IMR-90 (cell line): Measurements from ENCODE around the gene C1orf105. TPM values are rescaled to one million over a fixed set of nuclear protein-coding genes. Genes with fewer than 3 reads are reported as not detected.

Source experiments
- ATAC-seq: fragments of 200-7000 bp; cut with Tn5 transposase; 2 replicates; pipeline ENCODE4 v1.9.1; 2020; ENCODE audit warnings: low read depth, mild to moderate bottlenecking, moderate library complexity
- BruUV-seq: library from RNA; stranded (reverse); fragments of 400-500 nt; replicated peaks from 2 replicates; lab custom pipeline; 2021; lab: Mats Ljungman, UMichigan
- CTCF ChIA-PET: fragments of 300-600 bp; formaldehyde crosslinking; extraction: SDS; loops from one replicate; lab custom pipeline; 2021; ENCODE audit warnings: antibody characterized with exemption; lab: Yijun Ruan, JAX
- POLR2A ChIA-PET: fragments of 300-600 bp; sonication (Branson Sonifier 250); formaldehyde crosslinking; loops from one replicate; lab custom pipeline; 2022; ENCODE audit warnings: antibody characterized with exemption; ENCODE audit not compliant: unreplicated experiment; lab: Charles Lee
- DNase-seq: peaks from one replicate; pipeline ENCODE4 v3.0.0; 2013
- H2AFZ ChIP-seq: replicated peaks from 2 replicates; pipeline ENCODE3; 2013; ENCODE audit warnings: low read length, mild to moderate bottlenecking; ENCODE audit not compliant: poor library complexity
- H2AK5ac ChIP-seq: 2 replicates; pipeline ENCODE4 v1.6.1; 2013; ENCODE audit warnings: low read depth, low read length, inconsistent platforms
- H2AK9ac ChIP-seq: replicated peaks from 2 replicates; pipeline ENCODE3; 2013; ENCODE audit warnings: mild to moderate bottlenecking, low read depth, low read length, moderate library complexity; ENCODE audit not compliant: poor library complexity
- H2BK120ac ChIP-seq: 2 replicates; pipeline ENCODE4 v1.6.1; 2013; ENCODE audit warnings: low read depth, low read length, inconsistent platforms
- H2BK15ac ChIP-seq: 3 replicates; pipeline ENCODE4 v1.6.1; 2013; ENCODE audit warnings: low read depth, low read length, inconsistent platforms
- H2BK20ac ChIP-seq: 2 replicates; pipeline ENCODE4 v1.6.1; 2013; ENCODE audit warnings: low read depth, mild to moderate bottlenecking, inconsistent platforms, low read length, moderate library complexity
- H2BK5ac ChIP-seq: 2 replicates; pipeline ENCODE4 v1.6.1; 2013; ENCODE audit warnings: mild to moderate bottlenecking, low read depth, low read length, inconsistent platforms; ENCODE audit not compliant: poor library complexity, severe bottlenecking
- H3K14ac ChIP-seq: replicated peaks from 2 replicates; pipeline ENCODE4 v1.6.1; 2013; ENCODE audit warnings: low read depth, low read length, inconsistent platforms
- H3K18ac ChIP-seq: 2 replicates; pipeline ENCODE4 v1.6.1; 2013; ENCODE audit warnings: low read depth, low read length, control low read depth
- H3K23ac ChIP-seq: 2 replicates; pipeline ENCODE4 v1.6.1; 2013; ENCODE audit warnings: low read depth, low read length, inconsistent platforms
- H3K27ac ChIP-seq: 2 replicates; pipeline ENCODE4 v1.5.1; 2013; ENCODE audit warnings: mild to moderate bottlenecking, control low read depth, low read length; ENCODE audit not compliant: insufficient read depth
- H3K27me3 ChIP-seq: 2 replicates; pipeline ENCODE4 v1.6.1; 2013; ENCODE audit warnings: low read length; ENCODE audit not compliant: control insufficient read depth, insufficient read depth
- H3K36me3 ChIP-seq: 2 replicates; pipeline ENCODE4 v1.6.1; 2013; ENCODE audit warnings: low read length, mixed read lengths; ENCODE audit not compliant: control insufficient read depth, insufficient read depth
- H3K4ac ChIP-seq: 2 replicates; pipeline ENCODE4 v1.6.1; 2013; ENCODE audit warnings: low read depth, low read length, inconsistent platforms
- H3K4me1 ChIP-seq: 2 replicates; pipeline ENCODE4 v1.6.1; 2013; ENCODE audit warnings: low read length, mixed read lengths; ENCODE audit not compliant: control insufficient read depth, insufficient read depth
- H3K4me2 ChIP-seq: 2 replicates; pipeline ENCODE4 v1.6.1; 2013; ENCODE audit warnings: low read depth, mild to moderate bottlenecking, control low read depth, low read length, moderate library complexity
- H3K4me3 ChIP-seq: 2 replicates; pipeline ENCODE4 v1.5.1; 2013; ENCODE audit warnings: low read depth, mild to moderate bottlenecking, control low read depth, low read length, moderate library complexity; ENCODE audit not compliant: insufficient read depth
- H3K56ac ChIP-seq: 2 replicates; pipeline ENCODE4 v1.6.1; 2013; ENCODE audit warnings: low read length, inconsistent platforms; ENCODE audit not compliant: insufficient read depth; ENCODE audit errors: extremely low read depth
- H3K79me1 ChIP-seq, 2 experiments: 2 replicates each; pipeline ENCODE4 v1.6.1; 2013; ENCODE audit warnings: low read length in 2 of 2, inconsistent platforms in 1 of 2, low read depth in 1 of 2
- H3K9ac ChIP-seq: 2 replicates; pipeline ENCODE4 v1.6.1; 2013; ENCODE audit warnings: low read depth, low read length, control low read depth
- H3K9me1 ChIP-seq: 2 replicates; pipeline ENCODE4 v1.6.1; 2013; ENCODE audit warnings: low read length, inconsistent platforms; ENCODE audit not compliant: insufficient read depth
- H3K9me3 ChIP-seq: 2 replicates; pipeline ENCODE4 v1.6.1; 2013; ENCODE audit warnings: low read length; ENCODE audit not compliant: control insufficient read depth, insufficient read depth
- H4K20me1 ChIP-seq: 2 replicates; pipeline ENCODE4 v1.6.1; 2013; ENCODE audit warnings: low read length, inconsistent platforms; ENCODE audit not compliant: insufficient read depth
- H4K5ac ChIP-seq: 2 replicates; pipeline ENCODE4 v1.6.1; 2013; ENCODE audit warnings: mild to moderate bottlenecking, low read depth, low read length, control low read depth
- H4K8ac ChIP-seq, 2 experiments: 2 replicates each; pipeline ENCODE4 v1.6.1; 2013; ENCODE audit warnings: low read depth in 2 of 2, low read length in 2 of 2, control low read depth in 1 of 2, inconsistent platforms in 1 of 2
- H4K91ac ChIP-seq: 2 replicates; pipeline ENCODE4 v1.6.1; 2013; ENCODE audit warnings: low read depth, low read length, inconsistent platforms; ENCODE audit not compliant: insufficient read depth
- CTCF ChIP-seq: conservative IDR thresholded peaks from 2 replicates; pipeline ENCODE4 v1.5.1; 2012; ENCODE audit warnings: mild to moderate bottlenecking, low read depth, low read length, improper control_type of control experiment
- ELK1 ChIP-seq: fragments of 150-350 bp; IDR thresholded peaks from 2 replicates; pipeline ENCODE4 v1.6.1; 2016; ENCODE audit warnings: low read depth, mild to moderate bottlenecking, low read length, moderate library complexity, borderline replicate concordance
- MAZ ChIP-seq: IDR thresholded peaks from 2 replicates; pipeline ENCODE4 v1.6.1; 2012; ENCODE audit warnings: low read depth, mild to moderate bottlenecking, low read length, improper control_type of control experiment, moderate library complexity, borderline replicate concordance
- MXI1 ChIP-seq: IDR thresholded peaks from 2 replicates; pipeline ENCODE4 v1.6.1; 2012; ENCODE audit warnings: low read depth, mild to moderate bottlenecking, low read length, moderate library complexity, borderline replicate concordance
- RAD21 ChIP-seq: IDR thresholded peaks from 2 replicates; pipeline ENCODE4 v1.6.1; 2012; ENCODE audit warnings: low read length, improper control_type of control experiment
- USF2 ChIP-seq: fragments of 150-350 bp; IDR thresholded peaks from 2 replicates; pipeline ENCODE4 v1.6.1; 2017; ENCODE audit warnings: mild to moderate bottlenecking, antibody characterized with exemption, low read length, low read depth
- WGBS, 2 experiments: methylation state at CpG; one replicate each; pipeline versions ENCODE4 v1.1.5 to v1.1.7; 2013; ENCODE audit warnings: missing lambda C conversion rate in 2 of 2; ENCODE audit not compliant: insufficient read length in 1 of 2; ENCODE audit errors: extremely low coverage in 2 of 2; 5-methylcytosine and 5-hydroxymethylcytosine counted together
- dilution Hi-C: fragments of 300-500 bp; cut with HindIII; formaldehyde crosslinking; loops from one replicate; pipeline ENCODE4 v1.14.3; 2018; ENCODE audit warnings: low sequenced_read_pairs; ENCODE audit not compliant: unreplicated experiment
- in situ Hi-C: fragments of 300-500 bp; cut with MboI; formaldehyde crosslinking; loops from 3 replicates; pipeline ENCODE4 v1.14.3; 2019; ENCODE audit warnings: low sequenced_read_pairs, inconsistent platforms, mixed read lengths
- intact Hi-C: fragments of 100-400 bp; cut with micrococcal nuclease; formaldehyde crosslinking; loops from 2 replicates; pipeline ENCODE4 v1.10.0; 2022
- polyA plus RNA-seq, 3 experiments: library from polyadenylated mRNA; depleted of rRNA; stranded (reverse); fragments of >200 nt; gene quantifications; 2 replicates each; pipeline ENCODE4 v1.2.3, GENCODE V29; 2012; ENCODE audit warnings: low replicate concordance in 1 of 3
- total RNA-seq: library from RNA; depleted of rRNA; stranded (reverse); fragments of >200 nt; gene quantifications from 2 replicates; pipeline ENCODE4 v1.2.3, GENCODE V29; 2012

The C1orf105 gene
- total and polyA plus RNA-seq, 2 of the 4 experiments (the other 2 are of a cell fraction) = not detected

- no peak overlapping the region for H4K8ac ChIP-seq
- no peak overlapping the region for H3K9ac ChIP-seq
- no peaks in the 10 kb centered on the region for H4K20me1 ChIP-seq
- no peak overlapping the region for H3K56ac ChIP-seq
- no peaks in the 10 kb centered on the region for H3K36me3 ChIP-seq
- ATAC-seq (no peak), DNase-seq (no peak)
- H3K4me2 ChIP-seq = no peak overlapping the region
- H4K5ac ChIP-seq = no peak overlapping the region
- no peak overlapping the region for H2AK9ac ChIP-seq
- no peaks in the 10 kb centered on the region for H3K27me3 ChIP-seq
- TF ChIP-seq RAD21 (no peak), MXI1 (no peak), CTCF (no peak), ELK1 (no peak), MAZ (no peak), USF2 (no peak)
- H3K4me3 ChIP-seq = no peak overlapping the region
- no peaks in the 10 kb centered on the region for H3K4me1 ChIP-seq
- no peak overlapping the region for H3K18ac ChIP-seq
- in situ Hi-C loops (no loop called here), intact Hi-C loops (no loop called here), dilution Hi-C loops (no loop called here)
- WGBS, 2 experiments = no CpG with 5 or more reads among the region's 1 CpG
- ChIA-PET POLR2A (no interaction called here), CTCF (interaction anchor here (0.6 to 1.0 kb wide), 2 partner anchors 9 to 91 kb away, joined by 3 to 4 read pairs; no protein-coding TSS in a partner anchor)
- H2AFZ ChIP-seq = no peak overlapping the region
- H3K14ac ChIP-seq = no peak overlapping the region
- H2BK120ac ChIP-seq = no peak overlapping the region
- no peaks in the 10 kb centered on the region for H3K9me3 ChIP-seq
- H2BK5ac ChIP-seq = no peak overlapping the region
- no peak overlapping the region for H3K27ac ChIP-seq
- H3K4ac ChIP-seq = no peak overlapping the region
- H3K9me1 ChIP-seq = no peaks in the 10 kb centered on the region
- no peak overlapping the region for H2BK15ac ChIP-seq
- H3K23ac ChIP-seq = no peak overlapping the region
- no TSS peak for BruUV-seq
- H4K91ac ChIP-seq = no peak overlapping the region
- H2AK5ac ChIP-seq = no peak overlapping the region
- no peaks in the 10 kb centered on the region for H3K79me1 ChIP-seq
- no peak overlapping the region for H2BK20ac ChIP-seq
Measured at GRCh38 chr1:172373864-172374263, 46.6 kb upstream of the C1orf105 start.
